Eye (tissue), 1 donor: ENCODE data around the gene TPRKB.
"Not testable (repeated sequence)": the region's sequence is repeated elsewhere in the genome, so short reads cannot be mapped to it uniquely, and the experiment has no call there.

Experiments
- DNase-seq: peaks from one replicate; pipeline ENCODE4 v3.0.0-alpha.2; 2015

TPRKB gene

GRCh38 chr2:73698101-73698500 is 39.0 kb downstream of the TPRKB start:
- no peak for DNase-seq

GRCh38 chr2:73697606-73698005 is 39.5 kb downstream of the TPRKB start:
- no peak for DNase-seq

- not testable (repeated sequence) for DNase-seq
These were observed 40.2 kb downstream of the TPRKB start for GRCh38 chr2:73696985-73697384.

DNA sequence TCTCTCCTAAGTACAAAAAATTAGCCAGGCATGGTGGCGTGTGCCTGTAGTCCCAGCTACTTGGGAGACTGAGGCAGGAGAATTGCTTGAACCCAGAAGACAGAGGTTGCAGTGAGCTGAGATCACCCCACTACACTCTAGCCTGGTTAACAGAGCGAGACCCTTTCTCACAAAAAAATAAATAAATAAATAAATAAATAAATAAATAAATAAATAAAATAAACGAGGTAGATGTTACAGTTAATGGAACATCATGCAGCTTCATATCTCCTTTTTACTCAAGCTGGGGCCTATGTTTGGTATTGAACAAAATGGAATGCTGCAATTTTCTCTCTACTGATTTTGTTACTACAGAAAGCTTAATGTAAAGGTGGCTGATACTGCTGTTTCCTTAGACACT is 40.6 kb downstream of the TPRKB start:
- DNase-seq: not testable (repeated sequence)

- peak; percentile 35 for DNase-seq
These were observed 46.6 kb downstream of the TPRKB start for GRCh38 chr2:73690372-73691088.

- DNase-seq: not testable (repeated sequence)
These were observed 48.7 kb downstream of the TPRKB start for GRCh38 chr2:73688494-73688893.

DNA sequence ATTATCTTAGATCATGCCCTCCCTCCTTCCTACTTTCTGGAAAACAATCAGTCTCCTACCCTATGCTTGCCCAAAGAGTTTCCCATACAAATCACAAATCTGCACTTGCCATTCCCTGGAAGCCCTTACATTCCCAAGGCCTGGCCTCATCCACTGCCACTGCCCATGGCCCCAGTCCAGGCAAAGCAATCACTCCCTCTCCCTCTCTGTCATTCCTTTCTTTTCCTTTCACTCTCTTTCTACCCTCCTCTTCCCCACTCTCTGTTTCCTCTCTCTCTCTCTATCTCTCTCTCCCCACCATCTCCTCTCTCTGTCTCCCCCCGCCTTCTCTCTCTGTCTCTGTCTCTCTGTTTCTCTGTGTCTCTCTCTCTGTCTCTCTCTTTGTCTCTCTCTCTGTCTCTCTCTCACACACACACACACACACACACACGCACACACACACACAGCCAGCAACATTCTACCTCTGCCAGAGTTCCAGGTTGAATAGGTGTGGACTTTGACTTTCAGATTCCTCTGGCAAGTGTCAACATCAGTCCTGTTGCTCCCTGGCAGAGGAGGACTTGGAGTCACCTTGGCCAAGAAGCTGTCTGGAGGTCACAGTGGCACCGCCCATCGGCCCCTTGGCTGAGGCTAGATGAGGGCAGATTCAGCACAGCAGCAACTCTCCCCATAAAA is 51.2 kb downstream of the TPRKB start:
- no peak for DNase-seq

GRCh38 chr2:73684905-73685304 is 52.2 kb downstream of the TPRKB start:
- not testable (repeated sequence) for DNase-seq

- not testable (repeated sequence) for DNase-seq
These were observed 52.8 kb downstream of the TPRKB start for GRCh38 chr2:73684325-73684724.

DNA sequence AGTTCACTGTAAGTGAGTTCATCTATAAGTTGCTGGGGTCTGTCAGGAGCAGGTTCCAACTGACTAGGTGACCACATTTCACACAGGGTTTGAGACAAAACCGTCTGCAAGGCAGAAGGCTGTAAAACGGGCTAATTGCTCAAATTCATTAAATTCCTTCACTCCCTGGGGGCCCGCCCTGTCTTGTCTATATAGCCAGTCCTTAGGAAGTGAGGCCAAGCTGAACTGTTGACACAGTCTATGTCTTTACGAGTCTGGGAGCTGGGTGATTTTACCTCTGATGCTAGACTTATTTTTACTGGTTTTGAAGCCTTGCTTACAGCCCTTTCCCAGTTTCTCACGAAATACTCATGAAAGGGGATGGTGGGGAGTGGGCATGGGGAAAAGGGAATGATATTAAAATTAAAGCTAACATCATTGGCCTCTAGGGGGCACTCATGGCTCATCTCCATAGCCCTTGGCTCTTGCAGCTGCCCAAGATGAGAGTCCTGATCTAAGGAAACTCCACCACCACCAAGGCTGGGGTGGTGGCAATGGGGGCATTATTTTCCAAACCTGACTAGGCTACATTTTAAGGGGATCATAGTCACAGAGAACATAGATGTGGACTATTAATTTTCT is 57.1 kb downstream of the TPRKB start:
- DNase-seq: peak; percentile 49
